NB4 (cell line): ENCODE data around the gene OR52A5.
"Not testable (repeated sequence)": the region's sequence is repeated elsewhere in the genome, so short reads cannot be mapped to it uniquely, and the experiment has no call there.

Source experiments
- DNase-seq: peaks from one replicate; pipeline ENCODE4 v3.0.0; 2010; ENCODE audit warnings: low read depth
- H3K4me3 ChIP-seq: one replicate; pipeline ENCODE4 v1.5.1; 2011; ENCODE audit warnings: mild to moderate bottlenecking, low read depth, low read length, moderate library complexity
- CTCF ChIP-seq: IDR thresholded peaks from one replicate; pipeline ENCODE4 v1.5.1; 2012; ENCODE audit warnings: low read depth, low read length
- MAX ChIP-seq: IDR thresholded peaks from 2 replicates; pipeline ENCODE4 v1.6.1; 2011; ENCODE audit warnings: low read depth, low read length
- MYC ChIP-seq: IDR thresholded peaks from 2 replicates; pipeline ENCODE4 v1.6.1; 2011; ENCODE audit warnings: low read depth, low read length
- POLR2A ChIP-seq: IDR thresholded peaks from 2 replicates; pipeline ENCODE4 v1.6.1; 2011; ENCODE audit warnings: mild to moderate bottlenecking; ENCODE audit not compliant: insufficient read length; ENCODE audit errors: extremely low read depth

The OR52A5 gene

GRCh38 chr11:5137996-5138395, at the start of gene OR52A5:
OR52A5 (minus strand) TSS chr11:5138356; CDS start chr11:5132642, 5,714 bp downstream.
- DNase-seq: no peak
- TF ChIP-seq MAX: no peak
- no peak for TF ChIP-seq POLR2A
- TF ChIP-seq CTCF: no peak
- TF ChIP-seq MYC: no peak
- H3K4me3 ChIP-seq: no peak within 1 kb of the TSS

- no peak for DNase-seq
- no peak overlapping the region for H3K4me3 ChIP-seq
- no peak for TF ChIP-seq MAX
- TF ChIP-seq MYC: no peak
- no peak for TF ChIP-seq POLR2A
- TF ChIP-seq CTCF: no peak
Measured at GRCh38 chr11:5178046-5178837, 40.1 kb upstream of the OR52A5 start.

- no peak overlapping the region for H3K4me3 ChIP-seq
- TF ChIP-seq CTCF: no peak
- no peak for TF ChIP-seq MAX
- TF ChIP-seq MYC: no peak
- no peak for TF ChIP-seq POLR2A
- no peak for DNase-seq
Measured at GRCh38 chr11:5174934-5175333, 36.8 kb upstream of the OR52A5 start.

GRCh38 chr11:5171856-5172255, 33.7 kb upstream of the OR52A5 start:
- TF ChIP-seq POLR2A: no peak
- TF ChIP-seq MYC: no peak
- no peak for TF ChIP-seq MAX
- no peak for TF ChIP-seq CTCF
- DNase-seq: no peak
- H3K4me3 ChIP-seq: no peak overlapping the region

- not testable (repeated sequence) for DNase-seq, H3K4me3 ChIP-seq
Measured at GRCh38 chr11:5165898-5166297, 27.7 kb upstream of the OR52A5 start.

GRCh38 chr11:5164807-5165206, 26.7 kb upstream of the OR52A5 start:
- not testable (repeated sequence) for DNase-seq, H3K4me3 ChIP-seq

GRCh38 chr11:5161045-5161444, 22.9 kb upstream of the OR52A5 start:
- not testable (repeated sequence) for DNase-seq, H3K4me3 ChIP-seq

GRCh38 chr11:5160217-5160616, 22.1 kb upstream of the OR52A5 start:
- not testable (repeated sequence) for DNase-seq, H3K4me3 ChIP-seq
